Measurements from ENCODE around the gene MAFB.

GRCh38 chr20:40714916-40715315, 25.9 kb upstream of the MAFB start:
- TF ChIP-seq CTCF (IDR thresholded peaks at IDR 0.05) = no peak
- no peak for TF ChIP-seq ZFX (IDR thresholded peaks at IDR 0.05; ENCODE audit: borderline replicate concordance)
